Urothelium cell line (cell line): ENCODE data around the gene EMP3.
"Not testable (repeated sequence)": the region's sequence is repeated elsewhere in the genome, so short reads cannot be mapped to it uniquely, and the experiment has no call there.

Experiments used
- DNase-seq: peaks from one replicate; pipeline ENCODE4 v3.0.0; 2011; ENCODE audit warnings: low spot score, mixed read lengths
- FAIRE-seq: peaks from 2 replicates; lab custom pipeline; 2011; peaks lifted over from hg19 to GRCh38; lab: Jason Lieb, UNC

Gene EMP3

GRCh38 chr19:48371367-48371766 is 46.0 kb downstream of the EMP3 start:
- FAIRE-seq: no peak
- no peak for DNase-seq

DNA sequence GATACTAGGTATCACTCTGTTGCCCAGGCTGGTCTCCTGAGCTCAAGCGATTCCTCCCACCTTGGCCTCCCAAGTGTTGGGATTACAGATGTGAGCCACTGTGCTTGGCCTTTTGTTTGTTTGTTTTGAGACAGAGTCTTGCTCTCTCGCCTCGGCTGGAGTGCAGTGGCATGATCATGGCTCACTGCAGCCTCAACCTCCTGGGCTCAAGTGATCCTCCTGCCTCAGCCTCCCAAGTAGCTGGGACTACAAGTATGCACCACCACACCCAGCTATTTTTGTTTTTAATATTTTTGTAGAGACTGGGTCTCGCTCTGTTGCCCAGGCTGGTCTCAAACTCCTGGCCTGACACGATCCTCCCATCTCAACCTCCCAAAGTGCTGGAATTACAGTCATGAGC is 46.4 kb downstream of the EMP3 start:
- not testable (repeated sequence) for DNase-seq, FAIRE-seq

DNA sequence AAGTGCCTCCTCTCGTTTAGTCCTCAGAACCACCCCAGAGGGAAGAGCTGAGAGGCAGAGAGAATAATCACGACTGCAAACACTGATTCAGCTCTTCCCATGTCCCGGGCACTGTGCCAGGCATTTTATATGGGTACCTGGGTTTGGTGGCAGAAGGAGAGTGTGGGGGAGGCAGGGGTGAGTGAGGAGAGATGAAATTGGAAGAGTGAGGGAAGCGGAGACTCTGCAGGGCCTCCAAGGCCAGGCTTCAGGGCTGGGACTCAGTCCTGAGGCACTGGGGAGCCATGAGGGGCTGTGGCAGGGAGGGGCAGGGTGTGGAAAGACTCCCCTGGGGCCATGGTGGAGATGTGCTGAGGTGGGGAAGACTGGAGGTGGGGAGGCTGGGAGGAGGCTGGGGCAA is 47.6 kb downstream of the EMP3 start:
- FAIRE-seq: no peak
- peak; percentile 32 for DNase-seq

DNA sequence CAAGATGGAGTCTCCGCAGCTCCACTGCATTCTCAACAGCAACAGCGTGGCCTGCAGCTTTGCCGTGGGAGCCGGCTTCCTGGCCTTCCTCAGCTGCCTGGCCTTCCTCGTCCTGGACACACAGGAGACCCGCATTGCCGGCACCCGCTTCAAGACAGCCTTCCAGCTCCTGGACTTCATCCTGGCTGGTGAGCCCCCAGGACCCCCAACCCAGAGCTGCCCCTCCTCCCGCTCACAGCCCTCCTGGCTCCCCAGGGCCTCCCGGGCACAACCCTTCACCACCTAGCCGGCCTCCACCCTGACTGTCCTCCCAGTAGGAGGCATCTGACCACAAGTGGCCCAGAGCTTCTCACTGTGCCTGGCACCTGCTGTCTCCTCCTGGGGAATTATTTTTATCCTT is 48.2 kb downstream of the EMP3 start:
- no peak for DNase-seq
- FAIRE-seq: no peak

DNA sequence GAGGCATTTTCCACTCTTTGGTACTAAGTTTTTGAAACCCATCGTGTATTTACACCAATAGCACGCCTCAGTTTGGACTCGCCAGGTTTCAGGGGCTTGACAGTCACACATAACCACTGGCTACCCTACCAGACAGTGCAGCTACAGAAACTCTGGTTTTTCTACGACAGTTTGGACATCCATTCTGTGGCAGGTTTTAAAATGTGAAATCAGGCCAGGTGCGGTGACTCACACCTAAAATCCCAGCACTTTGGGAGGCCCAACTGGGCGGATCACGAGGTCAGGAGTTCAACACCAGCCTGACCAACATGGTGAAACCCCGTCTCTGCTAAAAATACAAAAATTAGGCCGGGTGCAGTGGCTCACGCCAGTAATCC is 52.8 kb downstream of the EMP3 start:
- FAIRE-seq: no peak
- no peak for DNase-seq

DNA sequence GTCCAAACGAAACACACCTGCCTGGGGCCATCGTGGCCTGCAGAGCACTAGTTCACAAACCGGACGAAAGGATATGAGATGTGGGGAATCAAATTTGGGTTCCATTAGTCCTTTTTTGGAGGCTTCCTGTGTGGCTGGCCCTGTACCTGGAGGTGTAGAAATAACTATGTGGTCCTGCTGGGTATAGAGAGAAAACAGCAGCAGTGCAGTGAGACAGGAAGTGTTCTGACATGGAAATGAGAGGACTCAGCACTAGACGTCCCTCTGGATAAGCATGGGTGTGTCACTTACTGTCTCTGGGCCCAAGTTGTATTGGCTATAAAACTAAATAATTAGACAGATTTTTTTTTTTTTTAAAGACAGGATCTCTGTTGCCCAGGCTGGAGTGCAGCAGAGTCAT is 53.7 kb downstream of the EMP3 start:
- DNase-seq: no peak
- no peak for FAIRE-seq
